ENCODE data around the gene GALNT18.

The GALNT18 gene

DNA sequence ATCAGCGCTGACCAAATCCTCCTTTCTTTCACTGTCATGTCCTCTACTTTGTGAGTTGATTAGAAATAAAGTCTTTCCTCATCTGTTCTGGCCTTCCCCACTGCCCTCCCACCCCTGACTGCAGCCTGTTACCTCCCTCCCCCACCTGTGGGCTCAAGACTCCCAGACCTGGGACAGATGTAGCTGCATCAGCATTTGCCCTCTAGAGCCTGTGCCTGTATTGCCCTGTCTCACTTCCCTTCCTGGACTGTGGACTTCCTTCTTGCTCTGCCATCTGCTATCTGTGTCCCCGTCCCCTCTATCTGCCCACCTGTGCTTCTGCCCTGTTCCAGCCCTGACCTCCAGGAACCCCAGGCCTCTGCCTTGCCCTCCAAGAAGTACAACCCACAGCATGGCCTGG is 122.5 kb downstream of the GALNT18 start:
- DNase-seq (ENCODE audit: low spot score): no peak

DNA sequence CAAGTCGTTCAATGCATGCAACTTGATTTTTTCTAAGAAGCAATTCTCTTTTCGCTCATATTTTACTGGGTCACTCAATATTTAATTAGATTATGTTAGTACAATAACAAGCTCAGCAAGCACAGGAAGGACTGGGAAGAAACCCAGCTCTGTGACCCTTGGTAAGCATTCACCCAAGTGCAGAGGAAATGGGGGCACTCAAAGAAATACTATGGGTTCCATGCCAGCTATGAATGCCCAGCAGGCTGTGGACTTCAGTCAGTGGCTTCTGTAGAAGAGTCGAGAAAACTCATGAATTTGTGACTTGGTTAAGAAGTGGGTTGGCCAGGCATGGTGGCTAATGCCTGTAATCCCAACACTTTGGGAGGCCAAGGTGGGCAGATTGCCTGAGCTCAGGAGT is 123.6 kb downstream of the GALNT18 start:
- DNase-seq (ENCODE audit: low spot score): no peak

DNA sequence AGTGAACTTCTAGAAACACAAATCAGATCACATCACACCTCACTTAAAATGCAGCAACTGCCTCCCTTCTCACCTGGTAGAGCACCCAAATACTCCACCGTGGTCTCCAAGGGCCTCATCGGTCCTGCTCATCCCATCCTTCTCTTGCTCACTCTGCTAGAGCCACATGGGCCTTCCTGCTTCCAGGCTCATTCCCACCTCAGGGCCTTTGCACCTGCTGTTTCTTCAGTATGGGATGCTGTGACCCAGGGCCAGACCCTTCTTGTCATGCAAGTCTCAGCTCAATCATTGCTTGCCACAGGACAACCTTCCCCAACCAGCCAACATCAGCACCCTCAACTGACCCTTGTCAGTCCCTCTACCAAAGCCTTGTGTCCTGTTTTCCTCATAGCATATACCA is 124.9 kb downstream of the GALNT18 start:
- no peak for DNase-seq (ENCODE audit: low spot score)

DNA sequence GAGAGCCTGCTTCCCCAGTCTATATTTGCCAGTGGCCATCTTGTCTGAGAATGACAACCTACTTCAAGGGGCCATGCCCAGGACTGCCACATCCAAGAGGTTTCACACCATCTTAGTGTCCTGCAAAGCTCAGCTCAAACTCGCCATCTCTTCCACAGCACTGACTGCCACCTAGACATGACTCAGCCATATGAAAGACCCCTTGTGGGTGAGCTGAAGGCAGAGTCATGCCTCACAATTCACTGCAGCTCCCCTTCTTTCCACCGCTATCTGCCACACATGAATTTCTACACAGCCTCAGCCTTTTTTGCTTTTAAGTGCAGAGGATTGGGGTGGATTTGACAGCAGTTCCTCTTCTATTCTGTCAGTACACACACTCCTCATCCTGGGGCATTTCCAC is 127.5 kb downstream of the GALNT18 start:
- DNase-seq (ENCODE audit: low spot score): no peak

DNA sequence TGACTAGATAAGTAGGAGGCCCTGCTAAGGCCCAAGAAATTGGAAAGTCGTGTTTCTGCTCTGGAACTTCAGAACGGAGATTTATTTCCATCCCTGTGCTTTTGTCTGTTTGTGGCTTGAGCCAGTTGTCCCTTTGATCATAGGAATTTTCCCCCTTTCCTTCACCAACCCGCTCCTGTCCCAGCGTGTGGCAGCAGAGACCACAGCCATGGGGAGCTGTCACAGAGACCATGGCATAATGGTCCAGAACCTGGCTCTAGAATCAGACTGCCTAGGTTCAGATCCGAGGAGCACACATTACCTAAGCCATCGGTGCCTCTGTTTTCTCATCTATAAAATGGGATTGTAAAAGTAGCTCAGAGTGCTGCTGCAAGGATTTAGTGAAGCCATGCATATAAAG is 128.1 kb downstream of the GALNT18 start:
- no peak for DNase-seq (ENCODE audit: low spot score)

DNA sequence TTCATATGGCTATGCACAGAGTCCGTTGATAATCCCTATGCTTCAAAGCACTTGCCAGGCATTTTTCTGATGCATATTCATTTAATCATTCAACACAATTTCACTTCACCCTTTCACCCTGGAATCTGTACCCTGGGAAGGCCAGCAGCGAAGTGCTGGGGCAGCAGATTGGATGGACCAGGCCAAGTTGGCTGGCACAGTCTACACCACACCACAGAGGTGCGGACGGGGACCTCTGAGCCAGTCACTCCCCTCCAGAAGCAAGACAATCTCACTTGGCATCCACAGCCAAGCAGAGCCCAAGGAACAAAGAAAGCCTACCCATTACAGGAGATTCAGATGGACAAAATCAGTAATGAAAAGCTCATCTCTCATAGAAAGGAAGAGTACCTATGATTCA is 130.2 kb downstream of the GALNT18 start:
- no peak for DNase-seq (ENCODE audit: low spot score)

DNA sequence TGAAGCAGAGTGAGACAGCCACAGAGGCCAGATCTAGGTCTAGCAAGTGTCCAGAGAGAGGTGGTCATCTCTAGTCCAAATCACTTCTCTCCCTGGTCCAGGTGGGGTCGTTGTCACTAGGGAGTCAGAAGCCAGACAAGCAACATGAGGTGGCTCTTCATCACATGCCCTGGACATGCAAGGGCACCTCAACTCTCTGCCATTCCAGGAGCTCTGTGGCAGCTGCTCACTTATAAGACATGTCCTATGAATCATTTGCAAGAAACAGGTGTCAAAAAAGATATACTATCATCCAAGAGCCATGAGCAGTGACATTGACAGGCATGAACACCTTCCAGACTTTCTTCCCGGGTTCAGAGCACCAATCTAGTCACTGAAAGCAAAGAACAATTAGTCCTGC is 130.8 kb downstream of the GALNT18 start:
- no peak for DNase-seq (ENCODE audit: low spot score)

DNA sequence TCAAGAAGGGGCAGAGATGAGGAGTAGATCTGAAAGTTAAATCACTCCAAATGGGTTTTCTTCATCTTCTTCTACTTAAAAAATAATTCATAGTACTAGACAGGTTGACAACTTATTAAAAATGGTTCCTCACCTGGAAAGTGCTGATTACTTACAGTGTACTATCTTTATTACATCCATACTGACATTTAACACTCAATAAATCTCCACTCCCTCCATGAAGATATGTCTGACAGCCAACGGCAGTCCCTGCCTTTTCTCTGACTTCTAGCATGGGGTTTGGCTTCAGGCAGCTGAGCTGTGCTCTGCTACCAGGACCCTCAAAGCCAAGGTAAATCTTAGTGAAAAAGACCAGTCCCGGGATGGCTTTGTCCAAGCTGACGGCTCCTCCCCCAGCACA is 135.4 kb downstream of the GALNT18 start:
- DNase-seq (ENCODE audit: low spot score): no peak

DNA sequence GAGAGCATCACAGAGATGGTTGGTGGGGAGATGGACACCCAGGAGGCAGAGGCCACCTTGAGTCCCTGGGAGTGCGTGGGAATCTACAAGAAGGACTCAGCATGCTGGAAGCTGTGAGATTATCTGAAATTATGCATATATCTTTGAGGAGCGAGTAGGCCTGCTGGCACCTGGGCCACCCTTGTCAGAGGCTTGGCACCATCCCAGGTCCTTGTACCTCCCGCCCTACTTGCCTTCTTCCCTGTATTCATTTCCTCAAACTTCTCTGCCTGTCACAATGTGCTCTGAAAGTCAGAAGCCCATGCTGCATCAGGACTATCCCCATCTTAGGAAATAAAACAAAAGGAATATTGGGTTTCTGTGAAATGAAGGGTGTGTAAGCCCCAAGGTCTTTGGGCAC is 135.8 kb downstream of the GALNT18 start:
- DNase-seq (ENCODE audit: low spot score): no peak

DNA sequence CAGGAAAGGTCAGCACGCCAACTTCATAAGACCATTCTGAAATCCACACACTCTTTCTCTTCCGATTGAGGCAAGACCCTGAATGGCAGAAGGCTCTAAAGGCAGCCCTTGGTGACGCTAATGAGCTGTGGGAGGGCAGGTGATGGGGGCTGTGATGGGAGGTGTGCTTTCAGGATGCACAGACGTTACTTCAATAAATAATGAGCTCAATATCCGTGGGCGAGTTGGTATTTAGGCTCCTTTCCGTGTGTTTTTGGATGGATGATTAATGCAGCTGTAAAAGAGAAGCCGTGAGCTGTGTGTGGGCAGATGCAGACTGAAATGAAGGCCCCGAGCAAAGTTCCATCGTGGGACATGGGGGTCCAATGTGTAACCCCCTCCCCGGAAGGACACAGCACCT is 138.2 kb downstream of the GALNT18 start:
- DNase-seq (ENCODE audit: low spot score): no peak

DNA sequence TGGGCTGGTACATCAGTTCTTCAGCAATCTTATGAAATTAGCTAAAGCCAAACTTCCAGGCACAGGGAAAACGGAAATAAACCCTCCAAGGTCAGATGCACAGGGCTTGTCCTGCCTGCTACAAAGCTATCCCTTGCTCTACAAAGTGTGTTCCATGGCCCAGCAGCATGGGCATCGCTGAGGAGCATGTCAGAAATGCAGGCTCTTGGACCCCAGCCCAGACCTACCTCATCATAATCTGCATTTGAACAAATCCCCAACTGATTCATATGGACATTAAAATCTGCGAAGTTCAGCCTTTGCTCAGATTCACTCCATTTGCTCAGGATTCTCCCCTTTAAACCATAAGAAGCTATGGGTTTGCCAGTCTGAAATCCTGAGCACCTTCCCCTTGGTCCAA is 139.1 kb downstream of the GALNT18 start:
- DNase-seq (ENCODE audit: low spot score): no peak

DNA sequence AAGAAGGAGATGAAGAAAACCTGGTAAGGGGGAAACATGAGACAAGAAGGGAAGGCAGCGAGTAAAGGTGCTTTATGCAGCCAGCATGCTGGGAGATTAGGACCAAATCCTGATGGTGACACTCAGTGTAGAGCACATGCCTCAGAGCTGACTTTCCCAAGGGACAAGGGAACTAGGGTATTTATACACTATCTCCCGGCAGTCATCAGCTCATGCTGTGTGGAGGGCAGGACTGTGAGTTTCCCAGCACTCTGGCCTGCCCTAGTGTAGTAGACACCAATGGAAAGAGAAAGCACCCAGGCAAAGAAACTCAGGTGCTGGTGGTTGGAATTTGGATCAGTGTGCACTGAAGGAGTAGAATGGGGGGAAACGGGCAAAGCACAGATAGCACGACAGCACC is 140.4 kb downstream of the GALNT18 start:
- DNase-seq (ENCODE audit: low spot score): peak; percentile 10

DNA sequence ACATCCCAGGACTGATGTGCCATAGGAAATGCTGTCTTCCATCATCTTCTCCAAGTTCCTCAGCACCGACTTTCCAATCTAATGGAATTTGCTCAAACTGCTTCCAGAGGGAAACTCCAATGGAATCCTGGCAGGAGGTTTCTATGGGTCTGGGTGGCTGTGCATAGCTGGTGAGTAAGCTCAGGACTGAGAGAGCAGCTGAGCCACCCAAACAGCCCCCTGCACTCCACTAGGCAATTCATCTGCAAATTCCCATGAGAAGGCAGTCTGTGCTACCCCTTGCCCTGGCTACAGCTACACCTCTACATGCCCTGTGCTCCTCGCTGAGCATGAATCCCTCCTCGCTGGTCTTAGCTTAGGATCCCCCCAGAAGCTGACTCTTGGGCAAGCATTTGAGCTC is 140.8 kb downstream of the GALNT18 start:
- peak; percentile 59 for DNase-seq (ENCODE audit: low spot score)

DNA sequence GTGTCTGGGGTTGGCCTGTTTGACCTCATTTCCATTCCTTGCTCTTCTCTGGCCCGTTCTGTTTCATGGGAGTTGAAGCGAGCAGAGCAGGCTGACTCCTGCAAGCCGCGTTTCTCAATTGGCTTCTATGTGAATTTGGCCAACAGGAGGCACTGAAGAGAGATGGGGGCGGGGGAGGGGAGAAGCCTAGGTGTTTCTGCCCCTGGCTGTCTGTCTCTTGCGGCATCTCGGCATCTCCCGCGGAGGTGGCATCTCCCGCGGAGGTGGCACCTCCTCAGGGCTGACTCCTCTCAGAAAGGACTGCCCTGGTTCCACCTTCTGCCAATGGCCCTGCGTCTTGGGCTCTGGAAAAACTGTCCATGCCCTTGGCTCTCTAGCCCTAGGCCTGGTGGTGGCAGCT is 143.1 kb downstream of the GALNT18 start:
- no peak for DNase-seq (ENCODE audit: low spot score)

DNA sequence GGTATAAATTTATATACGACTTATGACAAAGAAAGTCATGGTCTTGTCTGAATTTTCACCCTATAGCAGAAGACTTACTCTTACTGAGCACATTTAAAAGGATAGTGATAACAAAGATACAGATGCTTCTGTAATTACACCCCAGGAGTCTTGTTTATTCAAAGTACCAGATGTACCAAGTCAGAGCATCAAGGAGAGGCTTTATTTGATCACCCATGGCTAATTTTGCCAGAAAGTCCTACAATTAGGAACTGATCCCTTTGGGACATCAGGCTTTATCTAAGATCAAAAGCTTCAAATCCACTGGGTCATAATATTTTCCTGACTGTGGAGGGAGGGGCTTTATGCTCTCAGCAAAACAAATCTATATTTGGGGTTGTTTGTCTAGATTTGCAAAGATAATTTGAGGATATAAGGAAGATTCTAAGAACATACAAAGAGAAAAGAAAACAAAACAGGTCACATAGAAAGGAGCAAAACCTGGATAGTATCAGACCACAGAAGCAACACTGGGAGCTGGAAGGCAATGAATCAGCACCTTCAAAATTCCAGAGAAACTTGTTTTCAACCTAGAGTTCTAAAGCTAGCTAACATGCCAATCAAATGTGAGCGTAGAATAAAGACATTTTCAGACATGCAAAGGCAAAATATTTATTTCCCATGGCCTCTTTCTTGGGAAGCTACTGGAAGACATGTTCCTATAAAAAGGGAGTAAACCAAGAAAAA is 143.9 kb downstream of the GALNT18 start:
- DNase-seq (ENCODE audit: low spot score): peak; percentile 30

DNA sequence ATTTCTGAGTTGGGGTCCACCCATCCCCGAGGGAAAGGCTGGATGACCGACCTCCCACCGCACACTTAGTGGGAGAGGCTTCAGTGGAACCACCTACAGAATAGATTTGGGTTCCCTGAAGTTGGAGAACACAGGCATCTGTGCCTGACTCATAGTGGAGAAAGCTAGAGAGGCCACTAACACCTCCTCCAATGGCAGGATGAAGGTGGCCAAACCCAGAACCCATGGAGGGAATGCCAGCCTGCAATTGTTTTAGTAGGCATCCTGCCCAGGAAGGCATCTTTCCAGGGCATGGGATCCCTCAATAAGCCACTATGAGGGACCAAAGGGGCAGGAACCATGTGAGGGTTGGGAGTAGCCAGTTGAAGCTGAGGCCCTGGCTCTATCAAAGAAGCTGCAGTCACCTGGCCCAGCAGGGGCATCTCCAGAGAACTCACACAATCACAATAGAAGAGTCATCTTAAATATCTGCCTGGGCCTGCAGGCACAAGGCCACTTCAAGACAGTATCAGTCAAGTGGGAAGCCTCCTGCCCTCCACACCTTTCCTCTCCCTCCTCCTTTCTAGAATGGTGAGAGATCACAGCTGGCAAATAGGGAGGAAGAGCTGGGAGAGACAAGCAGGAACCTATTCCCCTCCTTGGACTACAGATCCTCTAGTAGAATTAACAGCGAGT is 144.7 kb downstream of the GALNT18 start:
- DNase-seq (ENCODE audit: low spot score): no peak

DNA sequence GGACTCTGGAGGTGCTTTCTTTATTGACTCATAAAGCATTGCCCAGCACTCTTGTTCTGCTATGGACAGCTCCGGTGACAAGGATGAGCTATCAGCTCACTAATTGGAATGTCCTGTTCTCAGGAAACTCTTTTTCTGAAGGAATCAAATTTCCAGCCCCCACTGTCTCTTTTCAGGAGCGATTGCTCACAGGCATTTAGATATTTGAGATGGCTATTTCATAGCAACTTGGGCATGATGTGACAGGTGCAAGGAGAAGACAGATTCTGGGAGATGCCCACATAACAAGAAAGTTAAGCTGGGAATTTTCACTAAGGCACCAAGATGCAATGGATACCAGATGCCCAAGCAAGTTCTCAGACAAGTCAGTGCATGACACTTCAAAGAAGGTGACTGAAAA is 145.3 kb downstream of the GALNT18 start:
- no peak for DNase-seq (ENCODE audit: low spot score)

DNA sequence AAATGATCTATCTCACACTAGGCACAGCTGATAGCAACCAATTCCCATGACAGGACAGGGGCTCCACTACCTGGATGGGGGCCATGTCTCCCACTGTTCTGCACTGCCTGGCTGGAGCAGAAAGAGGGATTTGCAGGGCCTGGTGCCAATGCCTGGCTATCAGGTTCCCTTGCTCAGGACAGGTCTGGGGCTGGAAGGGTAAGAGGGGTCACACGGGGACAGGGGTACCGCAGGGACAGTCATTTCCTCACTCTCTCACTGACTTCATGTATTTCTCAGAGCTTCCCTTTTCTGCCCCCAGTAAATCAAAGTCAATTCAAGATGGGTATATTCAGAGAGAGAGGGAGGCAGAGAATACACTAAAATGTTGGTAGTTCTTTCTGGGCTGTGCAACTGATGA is 149.7 kb downstream of the GALNT18 start:
- DNase-seq (ENCODE audit: low spot score): no peak

DNA sequence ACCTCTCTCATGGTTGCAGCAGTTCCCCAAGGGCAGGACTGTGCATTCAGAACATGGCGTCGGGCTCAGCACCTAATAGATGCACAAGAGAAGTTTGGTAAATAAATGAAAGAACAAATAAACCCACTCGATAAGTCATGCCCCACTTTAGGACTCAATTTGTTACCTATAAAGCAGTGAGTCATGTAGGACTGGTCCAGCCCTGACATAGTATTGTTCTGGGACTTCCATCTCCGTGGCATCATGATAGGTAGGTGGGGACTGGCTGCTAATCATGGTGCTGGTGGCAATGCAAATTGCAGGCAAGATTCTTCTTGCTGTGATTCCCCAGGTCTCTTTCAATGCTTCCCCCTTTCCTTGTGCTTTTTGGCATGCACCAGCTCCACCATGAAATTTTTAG is 150.6 kb downstream of the GALNT18 start:
- peak; percentile 77 for DNase-seq (ENCODE audit: low spot score)

DNA sequence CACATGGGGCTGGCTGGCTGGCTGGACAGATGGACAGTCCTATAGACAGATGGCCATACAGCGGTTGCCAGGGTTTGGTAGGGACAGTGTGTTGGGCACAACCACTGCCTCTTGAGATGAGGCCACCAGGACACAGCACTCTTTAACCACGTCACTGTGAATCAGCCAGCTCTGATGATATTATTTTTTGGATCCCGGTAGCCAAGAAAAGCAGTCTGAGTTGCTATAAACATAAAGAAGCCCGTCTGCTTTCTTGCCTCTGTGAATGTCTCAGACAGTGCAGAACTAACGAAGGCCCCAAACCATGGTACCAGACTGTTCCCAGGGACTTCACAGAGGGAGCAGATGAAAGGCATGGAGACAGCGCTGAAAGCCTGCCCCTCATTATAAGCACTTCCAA is 152.9 kb downstream of the GALNT18 start:
- no peak for DNase-seq (ENCODE audit: low spot score)

DNA sequence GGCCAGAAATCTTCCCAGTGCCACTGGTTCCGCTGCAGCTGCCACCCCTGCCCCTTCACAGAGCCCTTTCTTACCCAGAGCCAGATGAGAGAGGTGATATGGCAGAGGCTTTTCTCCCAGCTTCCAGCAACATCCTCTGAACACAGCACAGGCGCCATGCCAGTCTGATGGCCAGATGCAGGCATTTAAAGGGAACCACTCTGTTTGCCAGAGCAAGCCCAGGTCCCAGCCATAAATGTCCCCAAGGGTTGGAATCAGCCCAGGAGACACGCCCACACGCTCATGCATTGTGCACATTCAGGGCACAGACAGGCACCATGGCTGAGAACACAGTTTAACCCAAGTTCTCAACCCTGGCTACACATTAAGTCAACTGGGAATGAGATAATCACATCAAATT is 154.5 kb downstream of the GALNT18 start:
- DNase-seq (ENCODE audit: low spot score): no peak

DNA sequence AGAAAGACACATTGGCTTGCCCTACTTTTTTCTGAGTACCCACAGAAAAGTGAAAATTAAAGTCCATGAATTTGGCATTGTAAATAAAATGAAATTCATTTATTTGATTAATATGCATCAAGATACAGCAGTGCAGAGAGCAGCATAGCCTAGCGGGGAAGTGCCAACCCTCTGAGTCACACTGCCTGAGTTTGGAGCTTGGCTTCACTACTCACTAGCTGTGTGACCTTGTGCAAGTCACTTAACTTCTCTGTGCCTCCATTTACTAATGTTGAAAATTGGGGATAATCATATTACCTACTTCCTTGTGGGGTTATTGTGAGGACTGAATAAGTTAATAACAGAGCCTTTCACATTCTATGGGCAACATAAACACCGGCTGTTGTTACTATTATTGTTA is 157.2 kb downstream of the GALNT18 start:
- no peak for DNase-seq (ENCODE audit: low spot score)

DNA sequence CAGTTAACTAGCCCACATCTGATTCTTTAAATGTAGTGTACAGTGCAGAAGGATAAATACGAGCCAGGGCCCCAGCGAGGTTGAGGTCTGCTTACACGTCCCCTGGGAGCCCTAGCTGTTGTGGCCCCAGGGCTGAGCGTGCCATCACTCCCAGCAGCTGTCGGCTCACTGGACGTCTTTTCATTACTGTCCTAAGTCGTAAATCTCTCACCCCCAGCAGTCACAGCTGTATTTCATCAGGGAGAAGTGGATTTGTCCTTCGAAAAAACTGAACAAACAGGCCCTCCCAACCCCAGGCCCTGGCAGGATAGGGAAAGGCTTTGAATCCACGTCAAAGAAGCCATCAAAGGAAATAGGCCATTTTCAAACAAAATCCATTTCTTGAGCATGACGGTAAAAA is 158.4 kb downstream of the GALNT18 start:
- DNase-seq (ENCODE audit: low spot score): no peak

DNA sequence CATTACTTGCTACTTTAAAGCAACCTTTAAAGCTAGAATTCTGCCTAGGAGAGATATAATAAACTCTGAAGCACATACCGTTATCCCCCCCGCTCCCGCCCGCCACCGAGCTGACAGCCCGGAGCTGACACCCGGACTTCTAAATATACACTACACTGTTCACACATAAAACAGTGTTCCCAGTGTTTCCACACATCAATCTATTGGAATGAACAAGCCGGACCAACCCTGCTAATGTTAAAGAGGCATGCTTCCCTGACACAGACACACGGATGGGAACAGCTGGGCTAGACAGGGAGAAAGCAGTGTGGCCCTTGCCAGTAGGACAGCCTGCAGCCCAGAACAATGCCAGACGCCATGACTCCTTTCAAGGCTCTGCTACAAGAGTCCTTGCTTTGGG is 160.3 kb downstream of the GALNT18 start:
- DNase-seq (ENCODE audit: low spot score): no peak

All from kidney tubule cell (primary cell).